Prostate gland (tissue), 2 donors: ENCODE results near the gene ARPC5. TPM values are rescaled to one million over a fixed set of nuclear protein-coding genes. Genes with fewer than 3 reads are reported as not detected.

Source experiments
- DNase-seq: peaks from one replicate; pipeline ENCODE4 v3.0.0-alpha.2; 2019; ENCODE audit warnings: low spot score
- H3K27ac ChIP-seq, 2 donors: fragments of 200-600 bp; sonication (generic); 2 replicates each; pipeline ENCODE4 v1.5.1; 2017 to 2019
- H3K27me3 ChIP-seq: fragments of 200-600 bp; sonication (generic); replicated peaks from 2 replicates; pipeline ENCODE4 v1.5.1; 2019; ENCODE audit not compliant: insufficient read depth
- H3K36me3 ChIP-seq, 2 donors: fragments of 200-600 bp; sonication (generic); 1 replicate in 1 of 2; 2 replicates in 1 of 2; pipeline versions ENCODE4 v1.5.1 to v1.8.1; 2017 to 2019
- H3K4me1 ChIP-seq: fragments of 200-600 bp; sonication (generic); replicated peaks from 2 replicates; pipeline ENCODE4 v1.5.1; 2019
- H3K4me3 ChIP-seq, 2 donors: fragments of 200-600 bp; sonication (generic); 2 replicates each; pipeline ENCODE4 v1.5.1; 2017 to 2019
- H3K9me3 ChIP-seq: fragments of 200-600 bp; sonication (generic); 2 replicates; pipeline ENCODE4 v1.5.1; 2017
- CTCF ChIP-seq, 4 experiments: fragments of 200-600 bp in 2 of 4; fragments of 450-650 bp in 2 of 4; sonication (generic) in 2 of 4; IDR thresholded peaks; 1 replicate in 3 of 4; 2 replicates in 1 of 4; pipeline ENCODE4 v1.5.1; 2016 to 2019; ENCODE audit warnings: antibody characterized with exemption in 4 of 4, mild to moderate bottlenecking in 2 of 4, moderate library complexity in 2 of 4
- POLR2A ChIP-seq: fragments of 450-650 bp; IDR thresholded peaks from one replicate; pipeline ENCODE4 v1.6.1; 2016; ENCODE audit warnings: antibody characterized with exemption, mild to moderate bottlenecking
- POLR2AphosphoS5 ChIP-seq: sonication (generic); formaldehyde crosslinking; IDR thresholded peaks from one replicate; pipeline ENCODE4 v1.6.1; 2017; ENCODE audit warnings: antibody characterized with exemption
- WGBS: methylation state at CpG from one replicate; pipeline ENCODE4 v1.1.5; 2018; 5-methylcytosine and 5-hydroxymethylcytosine counted together
- intact Hi-C: fragments of 100-400 bp; cut with DNase I; formaldehyde crosslinking; loops from one replicate; pipeline ENCODE4 v1.14.2; 2022
- total RNA-seq, 2 donors: library from RNA; depleted of rRNA; stranded (reverse); fragments of >200 nt; gene quantifications; one replicate each; pipeline ENCODE4 v1.1.0, GENCODE V29; 2016

Gene ARPC5
- total RNA-seq, 2 donors from 2014 or later, result 62.9 to 92.8 TPM

- TF ChIP-seq POLR2AphosphoS5, result no peak
- no peak for TF ChIP-seq CTCF (IDR thresholded peaks at IDR 0.05)
- TF ChIP-seq POLR2A, result no peak
- Histone ChIP-seq H3K4me1 (no peaks in the 10 kb centered on the region), H3K27me3 (no peaks in the 10 kb centered on the region), H3K36me3 (no peaks in the 10 kb centered on the region), H3K27ac (no peak overlapping the region), H3K4me3 (no peak overlapping the region), H3K9me3 (no peaks in the 10 kb centered on the region)
- intact Hi-C loops, result loop anchor here (10.0 kb wide), 1 partner anchor 321 kb away; no protein-coding TSS in a partner anchor
- WGBS, result 86% methylated on average over 2 of the region's 2 CpGs
- DNase-seq, result no peak
Measured at GRCh38 chr1:183605904-183606303, 29.7 kb downstream of the ARPC5 start.

- 92% methylated on average over 8 of the region's 8 CpGs for WGBS
- intact Hi-C loops, result loop anchor here (10.0 kb wide), 1 partner anchor 320 kb away; no protein-coding TSS in a partner anchor
- no peaks in the 10 kb centered on the region for H3K9me3 ChIP-seq
Measured at GRCh38 chr1:183604815-183605214, 30.8 kb downstream of the ARPC5 start.

GRCh38 chr1:183604038-183604808, 31.4 kb downstream of the ARPC5 start:
- intact Hi-C loops, result loop anchor here (10.0 kb wide), 1 partner anchor 319 kb away; no protein-coding TSS in a partner anchor
- TF ChIP-seq CTCF (IDR thresholded peaks at IDR 0.05) (no peak), POLR2AphosphoS5 (no peak), POLR2A (no peak)
- WGBS, result 75% methylated on average over 10 of the region's 10 CpGs
- no peaks in the 10 kb centered on the region for H3K27me3 ChIP-seq
- no peak overlapping the region for H3K4me3 ChIP-seq
- no peaks in the 10 kb centered on the region for H3K9me3 ChIP-seq
- no peaks in the 10 kb centered on the region for H3K36me3 ChIP-seq
- H3K4me1 ChIP-seq, result no peaks in the 10 kb centered on the region
- H3K27ac ChIP-seq, result no peak overlapping the region
- DNase-seq, result no peak

More at GRCh38 chr1:183604815-183605214, 30.8 kb downstream of the ARPC5 start:
- Histone ChIP-seq H3K27me3 (no peaks in the 10 kb centered on the region), H3K4me1 (no peaks in the 10 kb centered on the region), H3K27ac (no peak overlapping the region), H3K36me3 (no peaks in the 10 kb centered on the region), H3K4me3 (no peak overlapping the region)
- TF ChIP-seq CTCF (IDR thresholded peaks at IDR 0.05) (no peak), POLR2AphosphoS5 (no peak), POLR2A (no peak)
- DNase-seq, result no peak

- 100% methylated on average over 1 of the region's 1 CpG for WGBS
- intact Hi-C loops, result loop anchor here (10.0 kb wide), 1 partner anchor 318 kb away; no protein-coding TSS in a partner anchor
Measured at GRCh38 chr1:183602510-183602909, 33.1 kb downstream of the ARPC5 start.

More at GRCh38 chr1:183602510-183602909, 33.1 kb downstream of the ARPC5 start:
- DNase-seq, result no peak
- TF ChIP-seq POLR2A (no peak), CTCF (IDR thresholded peaks at IDR 0.05) (no peak), POLR2AphosphoS5 (no peak)
- H3K4me3 ChIP-seq, result no peak overlapping the region
- H3K4me1 ChIP-seq, result no peaks in the 10 kb centered on the region
- no peaks in the 10 kb centered on the region for H3K27me3 ChIP-seq
- H3K36me3 ChIP-seq, result no peaks in the 10 kb centered on the region
- H3K27ac ChIP-seq, result no peak overlapping the region
- no peaks in the 10 kb centered on the region for H3K9me3 ChIP-seq
